ENCODE data around the gene PCDHGA5.
"Not testable (repeated sequence)": the region's sequence is repeated elsewhere in the genome, so short reads cannot be mapped to it uniquely, and the experiment has no call there.

PCDHGA5 gene

DNA sequence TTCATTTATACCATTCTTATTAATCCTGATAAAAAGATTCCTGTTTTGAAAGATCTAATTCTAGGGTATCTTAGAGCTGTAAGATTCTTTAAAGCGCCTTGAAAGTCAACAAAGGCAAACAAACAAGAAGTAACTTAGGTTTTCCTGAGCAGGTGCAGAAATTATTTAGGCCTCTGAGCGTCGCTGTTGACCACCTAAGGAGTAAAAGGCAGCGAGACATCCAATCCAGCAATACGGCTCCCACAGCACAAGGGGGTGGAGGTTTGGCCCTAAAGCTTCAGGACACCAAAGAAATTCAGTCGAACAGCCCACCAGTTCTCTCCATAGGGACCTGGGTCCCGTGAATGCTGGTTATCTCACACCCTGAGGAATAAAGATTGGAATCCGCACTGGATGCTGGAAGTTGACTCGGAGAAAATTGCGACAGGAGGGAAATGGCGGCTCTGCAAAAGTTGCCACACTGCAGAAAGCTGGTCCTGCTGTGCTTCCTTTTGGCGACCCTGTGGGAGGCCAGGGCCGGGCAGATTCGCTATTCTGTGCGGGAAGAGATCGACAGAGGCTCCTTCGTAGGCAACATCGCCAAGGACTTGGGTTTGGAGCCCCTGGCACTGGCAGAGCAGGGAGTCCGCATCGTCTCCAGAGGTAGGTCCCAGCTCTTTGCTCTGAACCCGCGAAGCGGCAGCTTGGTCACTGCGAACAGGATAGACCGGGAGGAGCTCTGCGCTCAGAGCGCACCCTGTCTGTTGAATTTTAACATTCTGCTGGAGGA is 25.2 kb upstream of the PCDHGA5 start, which contains the start of gene PCDHGA2:
TSS of gene PCDHGA2 (plus strand) at position 223 of the 769 bp plus-strand sequence.
- Histone ChIP-seq H2BK15ac (replicated peaks; ENCODE audit: low read depth) (no peak within 1 kb of the TSS), H3K79me2 (ENCODE audit: control insufficient read depth, insufficient read depth, low read length) (no peaks in the 10 kb centered on the region), H3K18ac (ENCODE audit: low read length) (no peak within 1 kb of the TSS), H3K79me1 (ENCODE audit: low read length) (no peaks in the 10 kb centered on the region), H3K27me3 (ENCODE audit: insufficient read depth, low read length, poor library complexity) (no peaks in the 10 kb centered on the region), H3K4me3 (ENCODE audit: low read length) (no peak within 1 kb of the TSS), H2BK5ac (ENCODE audit: low read length) (no peak within 1 kb of the TSS), H2BK120ac (ENCODE audit: low read depth, low read length) (no peak within 1 kb of the TSS), H2AK5ac (ENCODE audit: low read length) (no peak within 1 kb of the TSS), H3K23ac (ENCODE audit: low read length) (no peak within 1 kb of the TSS), H3K4me1 (ENCODE audit: control insufficient read depth, low read depth, low read length) (no peaks in the 10 kb centered on the region), H3K9ac (ENCODE audit: low read length) (no peak within 1 kb of the TSS), H3K56ac (ENCODE audit: low read length) (no peak within 1 kb of the TSS), H3K4me2 (ENCODE audit: low read length) (no peak within 1 kb of the TSS), H4K8ac (ENCODE audit: low read depth, low read length) (no peak within 1 kb of the TSS), H3K27ac (ENCODE audit: low read depth, low read length) (no peak within 1 kb of the TSS), H3K36me3 (ENCODE audit: control insufficient read depth, insufficient read depth, low read length) (no peaks in the 10 kb centered on the region), H3K4ac (ENCODE audit: low read depth, low read length) (no peak within 1 kb of the TSS), H4K5ac (ENCODE audit: low read length) (no peak within 1 kb of the TSS)
- peak; percentile 59 for DNase-seq
- WGBS (ENCODE audit: extremely low coverage, insufficient coverage, low lambda C conversion rate) = no CpG with 5 or more reads among the region's 27 CpGs

DNA sequence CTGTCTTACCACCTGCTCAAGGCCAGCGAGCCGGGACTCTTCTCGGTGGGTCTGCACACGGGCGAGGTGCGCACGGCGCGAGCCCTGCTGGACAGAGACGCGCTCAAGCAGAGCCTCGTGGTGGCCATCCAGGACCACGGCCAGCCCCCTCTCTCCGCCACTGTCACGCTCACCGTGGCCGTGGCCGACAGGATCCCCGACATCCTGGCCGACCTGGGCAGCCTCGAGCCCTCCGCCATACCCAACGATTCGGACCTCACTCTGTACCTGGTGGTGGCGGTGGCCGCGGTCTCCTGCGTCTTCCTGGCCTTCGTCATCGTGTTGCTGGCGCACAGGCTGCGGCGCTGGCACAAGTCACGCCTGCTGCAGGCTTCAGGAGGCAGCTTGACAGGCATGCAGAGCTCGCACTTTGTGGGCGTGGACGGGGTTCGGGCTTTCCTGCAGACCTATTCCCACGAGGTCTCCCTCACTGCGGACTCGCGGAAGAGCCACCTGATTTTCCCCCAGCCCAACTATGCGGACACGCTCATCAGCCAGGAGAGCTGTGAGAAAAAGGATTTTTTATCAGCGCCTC is 23.1 kb upstream of the PCDHGA5 start:
- H3K4ac ChIP-seq (ENCODE audit: low read depth, low read length); H3K36me3 ChIP-seq (ENCODE audit: control insufficient read depth, insufficient read depth, low read length); H3K79me2 ChIP-seq (ENCODE audit: control insufficient read depth, insufficient read depth, low read length); DNase-seq; H3K79me1 ChIP-seq (ENCODE audit: low read length); H3K56ac ChIP-seq (ENCODE audit: low read length); H3K27ac ChIP-seq (ENCODE audit: low read depth, low read length); H2BK5ac ChIP-seq (ENCODE audit: low read length); H4K5ac ChIP-seq (ENCODE audit: low read length); H3K4me3 ChIP-seq (ENCODE audit: low read length); H2BK120ac ChIP-seq (ENCODE audit: low read depth, low read length); H3K9ac ChIP-seq (ENCODE audit: low read length); H3K23ac ChIP-seq (ENCODE audit: low read length); H2BK15ac ChIP-seq (replicated peaks; ENCODE audit: low read depth); H3K4me2 ChIP-seq (ENCODE audit: low read length); H4K8ac ChIP-seq (ENCODE audit: low read depth, low read length); H3K27me3 ChIP-seq (ENCODE audit: insufficient read depth, low read length, poor library complexity); H3K18ac ChIP-seq (ENCODE audit: low read length); H2AK5ac ChIP-seq (ENCODE audit: low read length); H3K4me1 ChIP-seq (ENCODE audit: control insufficient read depth, low read depth, low read length): not testable (repeated sequence)
- WGBS (ENCODE audit: extremely low coverage, insufficient coverage, low lambda C conversion rate) = no CpG with 5 or more reads among the region's 45 CpGs

DNA sequence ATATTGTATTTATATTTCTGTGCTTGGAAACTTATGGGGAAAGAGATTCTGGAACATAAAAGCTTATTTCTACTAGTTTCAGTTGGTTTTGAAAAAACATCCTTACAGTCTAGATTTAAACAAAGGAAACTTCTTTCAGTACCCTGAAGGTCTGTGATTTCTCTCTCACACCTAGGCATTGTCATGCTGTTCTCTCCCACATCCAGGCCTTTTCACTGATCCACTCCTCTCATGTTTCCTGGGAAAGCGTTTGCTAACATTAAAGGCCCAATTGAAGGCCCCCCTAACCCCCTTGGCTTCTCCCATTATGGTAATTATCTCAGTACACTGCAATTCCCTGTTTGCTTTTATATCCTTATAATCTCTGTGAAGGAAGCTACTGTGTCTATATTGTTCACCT is 21.2 kb upstream of the PCDHGA5 start:
- no peaks in the 10 kb centered on the region for H3K4me1 ChIP-seq (ENCODE audit: control insufficient read depth, low read depth, low read length)
- no peaks in the 10 kb centered on the region for H3K79me2 ChIP-seq (ENCODE audit: control insufficient read depth, insufficient read depth, low read length)
- DNase-seq = no peak
- H3K36me3 ChIP-seq (ENCODE audit: control insufficient read depth, insufficient read depth, low read length) = no peaks in the 10 kb centered on the region
- H4K5ac ChIP-seq (ENCODE audit: low read length) = no peak overlapping the region
- H3K4me2 ChIP-seq (ENCODE audit: low read length) = no peak overlapping the region
- no peaks in the 10 kb centered on the region for H3K79me1 ChIP-seq (ENCODE audit: low read length)
- no peaks in the 10 kb centered on the region for H3K27me3 ChIP-seq (ENCODE audit: insufficient read depth, low read length, poor library complexity)
- WGBS (ENCODE audit: extremely low coverage, insufficient coverage, low lambda C conversion rate) = no CpG with 5 or more reads among the region's 1 CpG
- no peak overlapping the region for H2AK5ac ChIP-seq (ENCODE audit: low read length)
- no peak overlapping the region for H3K9ac ChIP-seq (ENCODE audit: low read length)
- no peak overlapping the region for H3K18ac ChIP-seq (ENCODE audit: low read length)
- no peak overlapping the region for H3K27ac ChIP-seq (ENCODE audit: low read depth, low read length)
- H4K8ac ChIP-seq (ENCODE audit: low read depth, low read length) = no peak overlapping the region
- H3K23ac ChIP-seq (ENCODE audit: low read length) = no peak overlapping the region
- H2BK5ac ChIP-seq (ENCODE audit: low read length) = no peak overlapping the region
- H2BK15ac ChIP-seq (replicated peaks; ENCODE audit: low read depth) = no peak overlapping the region
- no peak overlapping the region for H2BK120ac ChIP-seq (ENCODE audit: low read depth, low read length)
- no peak overlapping the region for H3K4ac ChIP-seq (ENCODE audit: low read depth, low read length)
- H3K4me3 ChIP-seq (ENCODE audit: low read length) = no peak overlapping the region
- H3K56ac ChIP-seq (ENCODE audit: low read length) = no peak overlapping the region

DNA sequence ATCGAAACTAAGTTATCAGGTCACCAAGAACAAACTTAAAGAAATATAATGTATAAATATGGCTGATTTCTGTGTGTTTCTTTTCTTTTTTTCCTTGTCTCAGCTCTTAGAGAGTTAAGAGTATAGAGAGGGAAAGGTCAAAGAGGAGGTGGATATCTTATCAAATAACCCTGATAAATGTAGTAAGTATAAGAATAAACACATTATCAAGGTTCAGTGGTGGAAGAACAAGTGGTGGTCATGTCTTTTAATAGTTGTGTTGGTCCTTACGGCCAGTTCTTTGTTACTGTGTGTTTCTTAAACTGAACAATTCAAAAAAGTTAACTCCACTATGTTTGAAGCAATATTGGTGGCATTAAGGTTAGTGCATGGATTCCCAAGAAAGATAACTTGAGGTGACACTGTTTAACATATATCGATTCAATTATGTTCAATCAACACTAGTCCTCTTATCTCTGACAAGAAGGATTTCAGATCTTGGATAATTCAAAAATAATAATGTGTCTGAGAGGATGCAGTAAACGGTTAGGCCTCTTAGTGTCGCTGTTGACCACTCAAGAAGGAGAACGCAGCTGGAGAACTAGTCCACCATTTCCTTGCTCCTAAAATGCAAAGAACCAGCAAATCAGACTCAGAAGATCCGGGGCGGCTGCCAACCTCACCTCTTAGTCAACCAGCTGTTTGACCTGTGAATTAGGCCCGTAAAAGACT is 20.6 kb upstream of the PCDHGA5 start, which contains the start of gene PCDHGA3:
TSS of gene PCDHGA3 (plus strand) at position 588 of the 711 bp plus-strand sequence. CDS start 205 bp downstream, outside the sequence.
- no peak within 1 kb of the TSS for H4K8ac ChIP-seq (ENCODE audit: low read depth, low read length)
- H3K4me1 ChIP-seq (ENCODE audit: control insufficient read depth, low read depth, low read length) = no peaks in the 10 kb centered on the region
- no peak within 1 kb of the TSS for H2BK120ac ChIP-seq (ENCODE audit: low read depth, low read length)
- DNase-seq = peak; percentile 37
- no peak within 1 kb of the TSS for H2BK5ac ChIP-seq (ENCODE audit: low read length)
- no peak within 1 kb of the TSS for H3K9ac ChIP-seq (ENCODE audit: low read length)
- no peak within 1 kb of the TSS for H2BK15ac ChIP-seq (replicated peaks; ENCODE audit: low read depth)
- no peak within 1 kb of the TSS for H3K18ac ChIP-seq (ENCODE audit: low read length)
- H3K79me2 ChIP-seq (ENCODE audit: control insufficient read depth, insufficient read depth, low read length) = no peaks in the 10 kb centered on the region
- H4K5ac ChIP-seq (ENCODE audit: low read length) = no peak within 1 kb of the TSS
- H3K4me2 ChIP-seq (ENCODE audit: low read length) = no peak within 1 kb of the TSS
- no peak within 1 kb of the TSS for H3K27ac ChIP-seq (ENCODE audit: low read depth, low read length)
- no peak within 1 kb of the TSS for H3K4me3 ChIP-seq (ENCODE audit: low read length)
- no peaks in the 10 kb centered on the region for H3K36me3 ChIP-seq (ENCODE audit: control insufficient read depth, insufficient read depth, low read length)
- H3K56ac ChIP-seq (ENCODE audit: low read length) = no peak within 1 kb of the TSS
- no peak within 1 kb of the TSS for H3K23ac ChIP-seq (ENCODE audit: low read length)
- no peaks in the 10 kb centered on the region for H3K79me1 ChIP-seq (ENCODE audit: low read length)
- H3K27me3 ChIP-seq (ENCODE audit: insufficient read depth, low read length, poor library complexity) = no peaks in the 10 kb centered on the region
- H3K4ac ChIP-seq (ENCODE audit: low read depth, low read length) = no peak within 1 kb of the TSS
- H2AK5ac ChIP-seq (ENCODE audit: low read length) = no peak within 1 kb of the TSS
- no CpG with 5 or more reads among the region's 9 CpGs for WGBS (ENCODE audit: extremely low coverage, insufficient coverage, low lambda C conversion rate)

DNA sequence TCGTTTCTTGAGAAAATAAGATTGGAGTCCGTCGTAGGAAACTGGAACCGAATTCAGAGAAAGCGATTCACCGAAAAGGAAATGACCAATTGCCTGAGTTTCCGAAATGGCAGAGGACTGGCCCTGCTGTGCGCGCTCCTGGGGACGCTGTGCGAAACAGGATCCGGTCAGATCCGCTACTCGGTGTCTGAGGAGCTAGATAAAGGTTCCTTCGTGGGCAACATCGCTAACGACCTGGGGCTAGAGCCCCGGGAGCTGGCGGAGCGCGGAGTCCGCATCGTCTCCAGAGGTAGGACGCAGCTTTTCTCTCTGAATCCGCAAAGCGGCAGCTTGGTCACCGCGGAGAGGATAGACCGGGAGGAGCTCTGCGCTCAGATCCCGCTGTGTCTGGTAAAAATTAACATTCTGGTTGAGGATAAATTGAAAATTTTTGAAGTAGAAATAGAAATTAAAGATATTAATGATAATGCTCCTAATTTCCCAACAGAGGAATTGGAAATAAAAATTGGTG is 20.0 kb upstream of the PCDHGA5 start:
- no peak overlapping the region for H3K4me2 ChIP-seq (ENCODE audit: low read length)
- H3K27me3 ChIP-seq (ENCODE audit: insufficient read depth, low read length, poor library complexity) = no peaks in the 10 kb centered on the region
- no peaks in the 10 kb centered on the region for H3K79me1 ChIP-seq (ENCODE audit: low read length)
- H2BK5ac ChIP-seq (ENCODE audit: low read length) = no peak overlapping the region
- no peak overlapping the region for H3K9ac ChIP-seq (ENCODE audit: low read length)
- no peak overlapping the region for H4K5ac ChIP-seq (ENCODE audit: low read length)
- H3K23ac ChIP-seq (ENCODE audit: low read length) = no peak overlapping the region
- no peak for DNase-seq
- no peak overlapping the region for H2BK120ac ChIP-seq (ENCODE audit: low read depth, low read length)
- H3K56ac ChIP-seq (ENCODE audit: low read length) = no peak overlapping the region
- H2AK5ac ChIP-seq (ENCODE audit: low read length) = no peak overlapping the region
- WGBS (ENCODE audit: extremely low coverage, insufficient coverage, low lambda C conversion rate) = no CpG with 5 or more reads among the region's 31 CpGs
- no peaks in the 10 kb centered on the region for H3K4me1 ChIP-seq (ENCODE audit: control insufficient read depth, low read depth, low read length)
- H4K8ac ChIP-seq (ENCODE audit: low read depth, low read length) = no peak overlapping the region
- no peaks in the 10 kb centered on the region for H3K36me3 ChIP-seq (ENCODE audit: control insufficient read depth, insufficient read depth, low read length)
- H3K79me2 ChIP-seq (ENCODE audit: control insufficient read depth, insufficient read depth, low read length) = no peaks in the 10 kb centered on the region
- H3K18ac ChIP-seq (ENCODE audit: low read length) = no peak overlapping the region
- H2BK15ac ChIP-seq (replicated peaks; ENCODE audit: low read depth) = no peak overlapping the region
- H3K4ac ChIP-seq (ENCODE audit: low read depth, low read length) = no peak overlapping the region
- H3K27ac ChIP-seq (ENCODE audit: low read depth, low read length) = no peak overlapping the region
- no peak overlapping the region for H3K4me3 ChIP-seq (ENCODE audit: low read length)
